DMS 273 (cell line): ENCODE measurements around the gene CBX8.

ENCODE experiments used
- DNase-seq: peaks from one replicate; lab custom pipeline; 2025; ENCODE audit not compliant: unreplicated experiment; lab: John Stamatoyannopoulos, UW

The CBX8 gene

DNA sequence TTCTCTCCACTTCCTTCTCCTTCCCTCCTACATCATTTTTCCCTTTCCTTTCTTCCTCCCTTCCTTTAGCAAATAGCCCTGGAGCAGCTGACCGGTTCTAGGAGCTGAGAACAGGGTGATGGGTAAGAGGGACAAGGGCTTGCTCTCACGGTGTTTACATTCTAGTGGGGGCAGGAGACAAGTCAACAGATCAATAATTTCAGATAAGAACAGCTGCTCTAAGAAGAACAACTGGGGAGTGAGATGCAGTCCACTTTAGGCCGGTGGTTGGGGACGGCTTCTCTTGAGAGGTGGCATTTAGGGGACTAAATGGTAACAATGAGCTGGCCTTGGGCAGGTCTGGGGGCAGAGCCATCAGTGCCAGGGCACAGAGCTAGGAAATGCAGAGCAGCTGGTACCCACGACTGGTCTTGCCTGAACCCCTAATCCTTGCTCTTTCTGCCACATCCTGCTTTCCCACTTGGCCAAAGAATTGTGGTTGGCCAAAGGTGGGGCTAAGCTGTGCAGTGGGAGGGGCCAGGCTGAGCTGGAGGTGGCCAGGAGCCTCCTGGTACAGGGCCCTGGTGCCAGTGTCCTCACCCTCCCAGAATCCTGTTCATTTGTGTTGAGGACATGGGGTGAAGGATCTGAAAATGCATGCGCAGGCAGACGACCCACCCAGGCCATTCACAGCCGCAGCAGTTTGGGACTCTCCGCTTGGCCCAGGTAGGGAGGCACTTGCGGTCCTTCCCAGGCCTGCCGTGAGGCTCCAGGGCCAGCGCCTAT is 24.6 kb upstream of the CBX8 start:
- no peak for DNase-seq

DNA sequence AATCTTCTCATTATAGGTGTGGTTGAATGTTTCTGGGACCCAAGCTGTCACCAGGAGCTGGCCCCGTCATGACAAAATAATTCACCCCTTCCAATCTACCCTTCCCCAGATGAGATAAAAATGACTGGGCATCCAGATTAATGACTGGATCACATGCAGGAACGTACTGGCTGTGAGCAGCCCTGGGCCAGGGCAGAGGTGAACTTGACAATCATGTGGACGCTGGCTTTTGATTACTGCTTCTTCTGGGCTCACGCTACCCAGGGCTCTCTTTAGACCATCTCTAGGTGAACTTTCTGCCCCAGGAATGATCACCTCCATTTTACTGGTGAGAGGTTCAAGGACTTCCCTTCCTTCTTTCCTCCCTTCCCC is 24.1 kb upstream of the CBX8 start:
- no peak for DNase-seq

DNA sequence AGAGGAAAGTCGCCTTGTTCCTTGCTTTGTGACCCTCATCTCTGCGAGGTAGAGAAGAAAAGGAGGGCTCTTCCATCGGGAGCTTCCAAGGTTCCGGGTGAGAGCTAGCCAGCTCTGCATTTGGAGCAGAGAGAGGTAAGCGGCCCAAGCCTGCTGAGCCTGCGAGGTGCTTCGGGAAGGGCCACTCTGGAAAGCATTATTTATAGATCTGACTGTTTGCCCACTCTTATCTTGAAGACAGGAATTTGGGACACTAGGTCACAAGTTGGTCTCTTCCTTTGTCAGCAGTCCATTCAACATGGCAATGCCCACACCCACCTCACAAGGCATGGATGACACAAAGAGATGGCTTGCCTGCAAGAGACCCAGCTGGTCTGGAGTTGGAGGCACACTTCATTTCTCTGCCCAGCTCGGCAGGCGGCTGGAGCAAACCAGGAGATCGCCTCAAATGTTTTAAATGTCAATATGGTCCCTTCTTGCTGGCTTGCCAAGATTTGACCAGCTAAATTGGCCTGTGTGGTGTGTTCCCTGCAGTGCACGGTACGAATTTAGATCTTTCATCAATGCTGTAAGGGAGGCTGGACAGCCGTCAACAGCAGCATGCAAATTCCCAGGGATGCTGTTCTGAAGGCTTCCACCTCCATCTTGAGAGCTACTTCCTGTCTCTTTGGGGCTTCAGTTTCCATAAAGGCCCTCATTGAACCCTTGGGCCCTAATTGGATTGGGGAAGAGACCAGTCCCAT is 22.8 kb upstream of the CBX8 start:
- no peak for DNase-seq

DNA sequence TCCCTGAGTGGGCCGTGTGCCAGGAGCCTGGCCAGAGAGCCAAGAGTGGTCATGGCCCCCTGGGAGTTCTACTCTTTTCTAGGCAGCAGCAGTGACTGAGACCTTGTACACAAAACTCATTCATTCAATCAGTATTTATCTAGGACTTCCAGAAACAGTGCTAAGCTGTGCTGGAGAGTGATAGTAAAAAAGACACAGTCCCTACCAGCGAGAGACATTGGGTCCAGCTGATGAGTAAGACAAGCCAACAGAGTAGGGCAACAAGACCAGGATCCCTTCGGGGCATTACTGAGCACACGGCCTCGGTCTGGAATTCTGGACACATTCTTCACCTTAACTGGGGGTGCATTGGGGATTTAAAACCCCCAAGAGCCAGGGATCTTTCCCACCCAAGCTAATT is 22.2 kb upstream of the CBX8 start:
- DNase-seq = no peak

DNA sequence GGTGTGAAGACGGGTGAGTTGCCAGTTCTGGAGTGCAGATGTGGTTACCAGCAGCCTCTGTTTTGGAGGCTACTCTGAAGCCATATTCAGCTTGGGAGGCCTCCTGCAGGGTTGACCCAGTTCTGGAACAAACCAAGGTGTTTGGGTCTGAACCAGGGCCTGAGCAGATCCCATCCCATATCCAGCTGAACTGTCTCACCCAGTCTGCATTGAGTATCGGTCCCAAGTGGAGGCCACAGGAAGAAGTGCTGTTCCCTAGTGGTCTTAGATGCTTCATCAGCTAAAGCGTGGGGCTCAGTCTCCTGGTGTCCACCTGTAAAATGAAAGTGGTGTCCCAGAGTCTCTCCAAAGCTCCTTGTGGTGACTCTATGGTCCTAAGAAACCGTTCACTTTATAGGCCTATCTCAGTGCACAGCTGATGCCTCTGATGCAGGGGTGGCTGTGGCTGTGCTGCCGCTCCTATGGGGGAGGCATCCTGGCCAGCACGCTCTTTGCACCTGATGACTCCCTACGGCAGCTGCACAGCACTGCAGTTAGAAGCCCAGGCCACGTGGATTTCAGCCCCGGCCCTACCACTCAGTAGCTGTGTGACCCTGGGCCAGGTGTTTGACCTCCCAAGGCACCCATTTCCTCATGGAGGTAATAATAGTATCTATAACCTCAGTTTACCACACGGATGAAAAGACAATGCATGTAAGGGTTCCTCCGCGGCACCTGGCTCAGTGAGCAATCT is 21.3 kb upstream of the CBX8 start:
- DNase-seq = no peak

DNA sequence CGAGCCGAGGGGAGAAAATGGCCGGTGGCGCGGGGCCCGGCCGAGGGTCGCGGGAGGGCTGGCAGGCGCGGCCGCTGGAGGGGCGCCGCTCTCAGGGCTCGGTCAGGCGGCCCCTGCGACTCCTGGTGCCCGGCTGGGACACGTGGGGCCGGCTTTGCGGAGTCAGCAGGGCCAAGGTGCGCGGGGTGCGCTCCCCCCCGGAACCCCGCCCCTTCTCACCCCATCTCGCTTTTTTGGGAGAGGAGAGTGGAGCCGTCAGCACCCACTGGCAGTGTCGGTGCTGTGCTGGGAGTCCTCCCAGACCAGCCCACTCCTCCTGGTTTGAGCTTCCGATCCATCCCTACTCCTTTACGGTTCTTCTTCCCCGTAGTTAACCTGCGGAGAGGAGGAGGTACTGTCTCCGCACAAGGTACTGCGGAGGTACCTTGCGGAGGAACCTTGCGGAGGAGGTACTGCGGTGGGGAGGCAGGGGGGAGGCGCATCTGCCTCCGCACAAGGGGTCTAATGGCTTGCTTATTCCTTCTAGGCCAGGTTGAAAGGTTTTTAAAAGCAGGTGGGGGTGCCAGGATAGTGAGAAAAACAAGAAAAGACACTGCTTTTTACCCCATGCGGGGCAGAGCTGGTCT is 19.1 kb upstream of the CBX8 start:
- DNase-seq = no peak

DNA sequence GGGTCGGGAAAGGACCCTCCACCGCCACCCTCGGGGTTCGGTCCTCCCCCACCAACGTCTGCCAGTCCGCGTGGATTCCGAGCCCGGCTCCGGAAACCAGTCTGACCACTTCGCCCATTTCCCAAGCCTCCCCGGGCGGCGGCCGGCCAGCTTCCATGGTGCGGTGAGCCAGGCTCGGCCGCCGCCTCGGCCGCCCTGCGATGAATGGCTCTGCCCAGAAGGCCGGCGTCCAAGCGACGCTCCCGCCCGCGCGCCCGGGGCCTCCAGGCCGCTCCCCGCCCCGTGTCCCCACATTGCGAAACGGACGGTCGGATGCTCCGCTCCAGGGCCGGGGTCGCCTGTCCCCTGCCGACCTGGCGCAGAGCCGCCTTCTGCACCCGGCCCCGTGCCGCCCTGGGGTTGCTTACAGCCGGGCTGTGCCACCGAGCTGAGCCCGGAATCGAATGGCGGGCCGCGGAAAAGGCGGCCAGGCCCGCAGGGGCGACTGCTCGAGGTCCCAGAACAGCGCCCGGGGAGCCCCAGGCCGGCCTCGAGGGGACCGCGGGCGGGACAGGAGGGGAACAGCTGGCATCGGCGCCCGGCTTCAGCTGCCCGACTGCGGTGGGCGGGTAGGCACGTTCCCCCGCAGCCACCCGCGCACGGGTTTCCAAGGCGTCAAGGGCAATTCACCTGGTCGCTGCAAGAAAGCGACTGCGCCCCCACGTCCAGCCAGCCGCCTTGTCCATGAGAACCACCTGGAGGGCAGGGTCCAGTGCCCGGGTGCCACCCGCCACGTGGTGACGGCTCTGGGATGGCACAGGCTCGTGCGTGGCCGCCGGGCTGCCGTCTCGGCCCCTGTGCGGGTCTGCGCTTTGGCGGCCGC is 18.3 kb upstream of the CBX8 start:
- no peak for DNase-seq

DNA sequence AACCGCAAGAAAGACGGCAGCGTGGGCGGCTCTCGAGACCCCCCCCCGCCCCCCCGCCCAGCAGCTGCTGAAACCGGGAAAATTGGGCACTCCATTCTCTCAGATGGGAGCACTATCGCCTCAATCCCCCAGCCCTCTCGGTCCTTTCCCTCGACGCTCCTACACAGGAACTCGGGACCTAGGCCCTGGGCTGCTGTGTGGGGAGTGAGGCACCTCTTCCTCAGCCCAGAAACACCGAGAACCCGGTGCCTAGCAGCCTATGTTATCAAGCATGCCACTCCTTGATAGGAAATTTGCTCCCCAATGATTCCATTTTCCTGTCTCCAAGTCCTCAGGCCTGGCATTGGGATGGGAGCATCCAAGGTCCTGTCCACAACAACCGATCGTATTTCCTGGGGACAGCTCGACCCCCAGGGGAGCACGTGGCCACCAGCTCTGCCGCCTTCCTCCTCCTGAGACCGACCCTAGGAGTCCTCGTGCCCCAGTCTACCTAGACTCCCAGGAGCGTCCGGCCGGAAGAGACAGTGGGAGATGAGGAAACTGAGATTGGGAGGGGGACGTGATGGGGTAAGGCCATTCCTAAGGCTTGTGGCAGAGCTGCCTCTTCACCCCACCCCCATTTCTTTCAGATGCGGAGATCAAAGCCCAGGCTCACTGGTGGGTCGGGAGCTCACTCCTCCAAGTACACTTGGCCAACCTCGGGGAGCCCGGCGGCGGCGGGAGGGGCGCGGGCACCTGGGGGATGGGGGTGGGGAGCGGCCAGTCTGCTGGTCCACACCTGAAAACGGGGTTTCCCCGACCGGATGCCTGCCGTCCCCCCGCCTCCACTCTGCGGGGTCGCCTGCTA is 17.5 kb upstream of the CBX8 start:
- DNase-seq = no peak

DNA sequence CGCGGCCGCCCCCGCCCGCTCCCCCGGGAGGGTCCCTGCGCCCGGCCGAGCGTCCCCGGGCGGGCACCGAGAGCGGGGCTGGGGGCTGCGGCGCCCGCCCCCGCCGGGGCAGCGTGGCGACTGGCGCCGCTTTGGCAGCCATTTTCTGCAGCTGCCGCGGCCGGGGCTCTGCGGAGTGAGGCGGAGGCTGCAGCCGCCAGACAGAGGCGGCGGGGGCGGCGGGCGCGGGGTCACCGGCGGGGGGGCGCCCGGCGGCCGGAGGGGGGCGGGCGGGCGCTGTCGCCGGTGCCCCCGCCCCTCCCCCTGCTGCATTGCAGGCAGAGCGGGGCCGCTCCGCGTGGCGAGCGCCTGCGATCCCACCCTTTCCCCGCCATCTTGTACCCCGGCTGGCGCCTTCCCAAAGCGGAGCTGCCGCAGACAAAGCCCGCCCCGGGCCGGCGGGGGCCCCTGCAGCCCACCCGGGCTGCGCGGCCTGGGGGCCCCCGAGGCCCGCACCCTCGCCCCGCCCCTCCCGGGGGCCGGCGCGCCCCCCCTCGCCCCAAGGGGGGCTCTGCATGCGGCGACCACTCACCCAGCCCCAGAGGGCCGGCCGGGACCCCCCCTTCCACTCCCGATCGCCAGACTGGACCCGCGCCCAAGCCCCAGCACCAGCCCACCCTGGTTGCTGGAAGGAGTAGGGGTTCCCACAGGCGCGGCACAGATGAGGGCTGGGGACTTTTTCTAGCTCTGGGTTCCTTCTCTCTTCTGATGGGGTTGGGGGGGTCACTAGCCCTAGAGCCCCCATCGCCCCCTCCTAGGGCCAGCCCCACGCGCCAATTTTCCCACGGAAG is 16.6 kb upstream of the CBX8 start:
- peak; percentile 78 for DNase-seq

DNA sequence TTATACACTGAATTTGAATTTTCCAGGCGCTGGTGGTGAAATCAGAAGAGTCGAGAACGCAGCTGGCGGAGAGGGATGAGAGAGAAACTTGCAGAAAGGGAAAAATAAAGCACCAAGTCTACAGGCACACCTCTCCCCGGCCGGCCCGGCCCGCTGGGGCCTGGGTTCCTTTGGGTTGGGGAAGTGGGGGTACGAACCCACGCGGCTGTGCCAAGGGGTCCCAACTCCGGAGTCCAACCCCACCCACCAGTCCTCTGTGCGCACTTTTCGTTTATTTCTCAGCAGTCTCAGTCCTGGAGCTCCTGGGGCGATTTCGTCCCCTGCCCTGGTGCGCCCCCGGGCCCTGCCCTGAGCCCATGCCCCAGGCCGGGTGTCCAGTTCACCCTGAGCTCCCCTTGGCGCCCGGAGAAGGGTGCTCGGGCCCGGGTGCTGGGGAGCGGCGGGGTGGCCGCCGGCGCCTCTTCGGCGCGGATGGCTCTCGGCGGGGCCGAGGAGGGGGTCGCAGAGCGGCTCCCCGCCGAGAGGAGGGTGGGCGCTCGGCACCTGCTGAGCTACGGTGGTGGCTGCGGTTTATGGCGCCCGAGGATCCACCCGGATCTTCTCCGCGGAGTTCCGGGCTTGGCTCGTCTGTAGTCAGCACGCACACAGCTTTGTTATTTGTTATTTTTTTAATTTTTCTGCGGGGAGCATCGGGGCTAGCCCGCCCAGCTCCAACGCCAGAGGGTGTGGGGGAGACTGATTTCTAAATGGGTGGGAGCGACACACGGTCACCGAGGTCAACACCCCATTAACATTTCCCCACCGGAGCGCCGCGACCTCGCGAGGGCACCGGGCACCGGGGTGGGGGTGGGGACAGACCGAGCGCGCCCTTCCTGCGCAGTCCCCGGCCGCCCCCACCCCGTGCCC is 15.7 kb upstream of the CBX8 start:
- peak; percentile 46 for DNase-seq

DNA sequence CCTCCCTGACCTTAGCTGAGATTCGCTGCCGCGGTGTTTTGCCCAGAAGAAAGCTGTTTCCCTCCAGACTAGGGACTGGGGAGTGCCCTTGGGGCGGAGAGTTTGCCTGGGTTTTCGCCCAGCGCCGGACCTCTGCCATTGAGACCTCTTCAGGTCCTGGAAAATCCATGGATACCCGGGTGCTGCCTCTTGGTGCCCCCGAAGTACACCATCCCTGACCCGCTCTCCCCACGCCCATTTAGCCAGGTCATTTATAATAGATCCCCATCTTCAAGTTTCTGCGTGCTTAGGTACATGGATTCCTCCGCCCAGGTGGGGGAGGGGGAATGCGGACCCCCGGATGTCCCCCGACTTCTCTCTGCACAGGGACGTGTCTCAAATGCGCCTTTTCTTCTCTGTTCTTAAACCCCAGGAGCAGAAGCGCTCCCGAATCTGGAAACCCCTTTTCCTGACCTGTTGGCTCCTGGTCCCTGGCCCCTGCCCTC is 15.0 kb upstream of the CBX8 start:
- DNase-seq = no peak

DNA sequence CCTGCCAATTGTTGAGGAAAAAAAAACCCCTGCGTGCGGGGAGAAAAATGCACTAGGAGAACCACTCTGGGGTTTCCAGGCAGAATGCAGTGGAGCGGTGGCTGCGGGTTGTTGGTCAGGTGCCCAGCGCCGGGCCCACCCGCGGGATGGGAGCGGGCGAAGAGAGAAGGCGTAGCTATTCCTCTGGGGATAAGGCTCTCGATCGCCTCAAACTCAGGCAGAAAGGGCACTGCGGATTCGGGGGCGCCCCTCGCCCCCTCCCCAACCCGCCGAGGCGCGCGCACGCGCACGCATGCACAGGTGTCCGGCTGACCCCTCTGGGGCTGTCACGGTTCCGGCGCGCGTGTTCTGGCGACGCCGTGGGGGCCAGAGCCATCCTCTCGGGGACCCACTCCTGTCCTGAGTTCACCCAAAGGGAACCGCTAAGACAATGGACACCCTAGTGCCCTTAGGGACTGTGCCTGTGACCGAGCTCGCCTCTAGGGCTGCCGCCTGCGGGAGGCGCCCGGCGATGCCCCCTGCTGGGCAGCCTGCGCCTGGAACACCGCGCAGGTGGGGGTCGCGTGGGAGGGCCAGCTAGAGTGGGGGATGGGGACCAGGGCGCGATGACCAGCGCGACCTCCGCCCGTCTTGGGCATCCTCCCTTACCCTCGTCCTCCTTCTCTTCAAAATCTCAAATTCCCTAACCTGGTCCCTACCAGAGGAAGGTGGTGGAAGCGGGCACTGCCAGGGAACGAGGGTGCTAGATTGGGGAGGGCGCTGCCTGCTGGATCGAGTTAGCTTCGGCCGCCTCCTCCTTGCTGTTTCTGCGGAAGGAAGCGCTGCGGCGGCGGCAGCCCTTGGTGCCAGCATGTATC is 14.4 kb upstream of the CBX8 start:
- DNase-seq = peak; percentile 88

DNA sequence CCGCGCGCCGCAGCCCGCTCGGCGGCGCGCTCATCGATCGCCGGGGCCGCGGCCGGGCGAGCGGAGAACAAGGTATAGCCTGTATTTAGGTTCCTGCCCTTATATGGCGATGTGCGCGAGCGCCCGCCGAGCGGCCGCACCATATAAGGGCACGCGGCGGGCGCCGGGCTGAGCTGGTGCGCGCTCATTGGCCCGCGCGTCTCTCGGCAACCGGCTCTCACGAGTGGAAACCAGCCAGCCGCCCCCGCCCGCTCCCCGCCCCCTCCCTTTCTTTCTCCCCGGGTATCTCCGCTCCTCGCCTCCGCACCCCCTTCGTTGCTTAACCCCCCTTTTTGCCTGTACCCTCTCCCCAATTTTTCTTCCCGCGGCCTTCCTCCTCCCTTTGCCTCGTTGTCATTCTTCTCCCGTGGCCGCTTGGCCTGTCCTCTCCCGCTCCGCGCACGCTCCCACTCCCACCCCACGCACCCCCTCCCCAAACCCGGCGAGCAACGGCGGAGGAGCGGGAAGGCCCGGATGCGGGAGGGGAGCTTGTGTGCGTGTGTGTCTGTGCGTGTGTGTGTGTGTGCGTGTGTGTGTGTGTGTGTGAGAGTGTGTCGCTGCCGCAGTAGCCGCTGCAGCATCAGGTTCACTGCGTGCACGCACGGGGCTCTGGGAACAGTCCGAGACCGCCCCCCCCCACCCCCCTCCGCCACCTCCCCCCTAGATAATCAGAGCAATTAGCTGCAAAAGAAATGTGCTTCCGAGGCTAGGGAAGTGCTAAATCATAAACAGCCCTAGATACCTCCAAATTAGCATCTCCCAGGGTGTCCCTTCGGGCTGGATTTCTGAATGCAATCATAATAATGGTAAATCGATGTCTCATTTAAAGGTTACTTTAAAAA is 13.5 kb upstream of the CBX8 start:
- peak; percentile 97 for DNase-seq

DNA sequence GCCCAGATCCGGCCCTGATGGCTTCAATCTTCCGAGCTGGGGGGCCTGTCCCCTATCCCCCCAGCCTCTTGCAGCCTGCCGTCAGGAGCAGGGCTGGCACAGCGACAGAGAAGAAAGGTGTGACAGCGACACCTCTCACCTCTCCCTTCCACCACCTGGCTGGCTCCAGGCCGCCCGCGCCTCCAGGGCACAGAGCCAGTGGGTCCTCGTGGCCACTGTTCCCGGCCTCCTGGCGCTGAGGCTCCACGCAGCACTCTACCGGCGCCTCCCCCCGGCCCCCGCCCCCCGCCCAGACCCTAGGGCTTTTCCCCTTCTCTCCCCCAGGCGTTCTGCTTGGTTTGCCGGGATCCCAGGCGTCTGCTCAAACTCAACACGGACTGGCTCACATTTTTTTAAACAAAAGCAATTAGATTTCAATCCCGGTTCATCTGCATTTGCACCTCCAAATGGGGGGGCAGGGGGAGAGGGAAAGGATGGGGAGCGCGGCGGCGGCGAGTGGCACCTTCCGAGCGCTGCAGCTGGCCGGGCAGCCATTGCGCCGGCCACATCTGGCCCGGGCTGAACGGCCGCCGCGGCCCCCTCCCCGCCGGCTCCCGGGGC is 12.8 kb upstream of the CBX8 start:
- DNase-seq = peak; percentile 56

DNA sequence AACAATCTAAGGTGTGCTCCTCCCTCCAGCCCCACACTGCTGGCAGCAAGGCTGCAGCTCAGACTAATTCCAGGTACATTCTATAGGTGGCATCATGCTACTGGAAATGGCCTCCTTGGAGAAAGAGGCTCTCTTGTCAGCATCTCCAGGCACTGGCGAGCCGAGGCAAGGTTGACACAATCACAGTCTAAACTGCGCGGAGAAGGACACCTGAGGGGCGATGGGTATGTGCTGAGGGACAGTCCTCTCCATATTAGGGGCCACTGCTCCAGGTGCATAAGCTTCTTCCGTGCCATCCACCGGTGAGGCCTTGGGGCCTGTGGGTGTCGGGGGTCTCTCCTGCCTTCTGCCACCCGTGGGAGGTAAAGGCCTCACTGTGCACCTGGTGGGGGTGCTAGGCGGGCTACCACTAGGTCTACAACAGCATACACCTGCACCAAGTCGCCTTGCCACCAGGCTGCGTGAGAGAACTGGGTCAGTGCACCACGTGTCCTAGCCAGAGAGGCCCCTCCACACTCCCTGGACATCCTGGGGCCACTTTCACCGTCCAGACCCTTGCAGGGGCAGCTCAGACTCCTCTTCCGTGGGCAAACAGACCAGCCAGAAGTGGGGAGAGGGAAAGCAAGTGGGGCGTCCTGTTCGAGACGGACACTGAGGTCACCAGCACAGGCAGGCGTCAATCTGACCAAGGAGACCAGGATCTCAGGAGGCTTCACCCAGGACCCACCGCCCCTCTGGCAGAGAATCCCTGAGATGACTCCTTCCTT is 12.1 kb upstream of the CBX8 start:
- DNase-seq = peak; percentile 72
